HG03103 (cell line): ENCODE measurements around the gene PSMC3IP.

ENCODE experiments used
- ATAC-seq: cut with Tn5 transposase; IDR thresholded peaks from one replicate; pipeline ENCODE4 v1.9.1; 2021; ENCODE audit warnings: low read depth; ENCODE audit not compliant: unreplicated experiment

The PSMC3IP gene

DNA sequence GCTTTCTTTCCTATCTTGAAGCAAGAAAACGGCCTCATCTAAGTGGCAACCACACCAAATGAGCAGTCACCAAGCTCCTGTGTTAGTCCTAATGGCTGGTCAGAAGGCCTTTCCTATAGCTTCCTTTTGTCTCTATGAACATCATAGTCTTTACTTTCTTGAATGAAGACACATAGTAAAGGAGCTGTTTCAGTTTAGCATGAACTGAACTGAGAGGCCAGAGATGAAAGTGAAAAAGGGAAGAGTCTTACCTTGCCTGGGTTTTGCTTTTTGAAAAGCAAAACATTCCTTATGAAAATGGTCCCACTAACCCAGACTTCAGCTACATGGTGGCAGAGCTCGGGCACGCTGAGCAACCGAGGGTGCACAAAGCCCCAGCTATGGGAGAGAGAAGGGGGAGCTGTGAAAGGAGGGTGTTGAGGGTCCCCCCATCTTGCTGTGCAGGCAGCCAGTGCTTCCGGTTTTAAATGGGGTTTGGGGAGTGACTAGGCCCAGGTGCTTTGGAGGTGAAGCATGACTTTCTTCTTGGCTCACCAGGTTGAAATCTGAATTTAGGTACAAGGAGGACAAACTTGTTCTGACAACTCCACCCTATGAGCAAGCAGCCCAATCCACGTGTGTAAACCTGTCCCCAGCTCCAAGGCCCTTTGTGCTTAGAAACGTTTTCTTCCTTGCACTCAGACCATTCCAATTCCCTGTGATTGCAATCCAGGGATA is 9.1 kb upstream of the PSMC3IP start:
- no peak for ATAC-seq

DNA sequence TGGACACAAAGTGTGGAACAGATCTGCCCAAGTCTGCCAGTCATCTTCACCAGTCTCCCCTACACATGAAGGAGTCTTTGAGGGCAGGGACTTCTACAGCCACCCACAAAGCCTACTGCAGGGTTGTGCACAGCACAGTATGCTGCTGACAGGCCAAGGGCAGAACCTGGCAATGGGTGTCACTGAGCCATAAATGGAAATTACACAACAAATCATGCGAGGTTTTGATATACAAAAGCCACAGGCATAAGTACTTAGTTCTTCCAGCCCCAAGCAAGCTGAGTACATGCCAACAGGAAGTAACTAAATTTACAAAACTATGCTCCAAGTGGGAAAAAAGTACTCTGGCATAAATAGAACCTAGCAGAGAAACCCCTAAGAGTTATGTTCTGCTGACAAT is 7.8 kb upstream of the PSMC3IP start:
- no peak for ATAC-seq

- no peak for ATAC-seq
Observed at GRCh38 chr17:42584880-42585279, 7.4 kb upstream of the PSMC3IP start.

- no peak for ATAC-seq
Observed at GRCh38 chr17:42581744-42582270, 4.3 kb upstream of the PSMC3IP start.

DNA sequence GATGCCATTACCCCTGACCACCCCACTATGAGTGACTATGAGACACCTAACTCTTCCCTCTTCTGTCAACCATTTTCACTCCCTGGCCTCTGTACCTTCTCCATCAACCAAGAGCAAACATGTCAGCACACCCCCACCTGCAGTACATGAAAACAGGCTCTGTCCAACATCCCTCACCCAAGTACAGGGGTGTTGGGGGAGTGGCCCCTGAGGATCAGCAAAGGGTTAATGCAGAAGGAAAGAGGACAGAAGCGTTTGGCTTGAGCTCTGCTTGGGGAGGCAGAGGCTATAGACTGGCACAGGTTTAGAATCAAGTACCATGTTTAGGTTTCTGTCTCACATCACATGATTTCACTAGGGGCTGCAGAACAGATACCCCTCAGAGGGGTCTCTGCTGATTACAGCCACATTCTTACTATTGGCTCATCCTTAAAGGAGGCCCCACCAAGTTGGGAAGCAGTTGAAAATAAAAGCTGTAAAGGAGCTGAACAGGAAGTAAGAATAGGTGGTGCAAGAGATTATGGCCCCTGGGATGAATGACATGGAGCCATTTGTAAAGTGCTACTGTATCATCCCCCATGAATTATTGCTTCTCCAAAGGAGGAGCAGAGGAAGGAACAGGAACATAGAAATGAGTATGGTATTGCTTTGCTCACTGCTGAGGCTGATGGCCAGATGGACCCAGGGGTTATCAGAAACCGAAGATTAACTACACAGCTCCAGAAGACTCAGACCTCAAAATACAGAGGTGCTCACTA is 2.4 kb upstream of the PSMC3IP start:
- no peak for ATAC-seq

- no peak for ATAC-seq
Observed at GRCh38 chr17:42578282-42578869, 847 bp upstream of the PSMC3IP start.

- no peak for ATAC-seq
Observed at GRCh38 chr17:42577140-42577531, 393 bp downstream of the PSMC3IP start.

GRCh38 chr17:42574463-42574862 is 3.1 kb downstream of the PSMC3IP start:
- no peak for ATAC-seq

GRCh38 chr17:42573095-42573494 is 4.4 kb downstream of the PSMC3IP start:
- no peak for ATAC-seq

- ATAC-seq: no peak
Observed at GRCh38 chr17:42571435-42572225, 5.9 kb downstream of the PSMC3IP start.

GRCh38 chr17:42568341-42569111 is 9.0 kb downstream of the PSMC3IP start:
- no peak for ATAC-seq

DNA sequence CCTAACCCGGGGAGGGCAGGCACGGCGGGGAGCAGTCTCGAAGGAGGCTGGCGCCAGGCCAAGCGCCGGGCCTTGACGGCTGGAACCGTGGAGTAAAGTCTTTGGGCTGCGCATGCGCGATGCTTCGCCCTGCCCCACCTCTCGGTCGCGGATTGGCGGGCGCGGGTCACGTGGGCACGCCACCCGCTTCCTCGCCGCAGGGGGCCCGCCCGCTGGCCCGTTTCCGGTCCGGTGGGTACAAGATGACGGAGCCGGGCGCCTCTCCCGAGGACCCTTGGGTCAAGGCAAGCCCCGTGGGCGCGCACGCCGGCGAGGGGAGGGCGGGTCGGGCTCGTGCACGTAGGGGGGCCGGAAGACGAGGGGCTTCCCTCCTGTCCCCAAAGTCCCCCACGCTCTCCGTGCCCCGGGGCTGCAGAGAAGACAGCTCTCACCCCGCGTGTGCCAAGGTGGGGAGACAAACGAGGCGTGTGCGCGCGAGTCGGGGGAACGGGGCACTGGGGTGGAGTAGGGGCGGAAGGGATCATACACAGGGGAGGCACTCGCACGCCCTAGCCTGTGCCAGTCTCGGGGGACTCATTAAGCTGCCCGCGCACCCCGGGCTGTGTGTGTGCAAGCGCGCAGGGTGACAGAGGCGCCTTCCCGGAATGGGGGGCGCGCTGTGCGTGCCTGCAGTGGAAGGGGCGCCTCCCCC is 10.5 kb downstream of the PSMC3IP start, which contains the start of gene MLX:
Gene MLX, plus strand, starts transcription at position 218 of the 691 bp plus-strand sequence. Its CDS starts 25 bp downstream, at position 243.
- no peak for ATAC-seq

DNA sequence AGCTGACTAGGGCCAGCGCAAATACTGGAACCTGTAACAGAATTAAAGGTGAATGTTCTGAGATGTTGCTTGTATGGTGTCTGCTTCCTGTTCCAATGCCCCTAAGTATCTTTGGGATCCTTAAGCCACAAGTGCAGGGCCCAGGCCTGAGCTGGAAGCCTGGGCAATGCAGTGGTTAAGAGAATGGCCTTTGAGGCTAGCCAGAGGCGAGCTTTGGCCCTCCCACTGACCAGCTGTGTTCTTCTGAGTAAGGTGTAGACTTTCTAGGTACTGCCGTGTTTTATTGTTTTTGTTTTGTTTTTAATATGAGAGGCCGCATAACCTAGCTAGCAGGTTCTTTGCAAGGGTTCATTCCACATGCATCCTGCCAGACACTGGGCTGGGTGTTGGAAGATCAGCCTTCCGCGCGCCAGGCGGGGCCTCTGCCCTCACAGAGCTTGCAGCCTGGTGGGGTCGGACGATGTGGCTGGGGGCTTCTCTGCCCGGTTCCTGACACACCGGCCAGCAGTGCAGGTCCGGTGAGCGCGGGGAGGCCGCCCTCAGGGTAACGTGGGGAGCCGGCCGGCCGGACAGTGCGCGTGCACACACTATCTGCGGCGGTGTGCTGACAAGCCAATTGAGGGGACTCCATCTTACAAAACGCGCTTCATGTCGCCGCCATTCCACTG is 11.2 kb downstream of the PSMC3IP start:
- no peak for ATAC-seq

DNA sequence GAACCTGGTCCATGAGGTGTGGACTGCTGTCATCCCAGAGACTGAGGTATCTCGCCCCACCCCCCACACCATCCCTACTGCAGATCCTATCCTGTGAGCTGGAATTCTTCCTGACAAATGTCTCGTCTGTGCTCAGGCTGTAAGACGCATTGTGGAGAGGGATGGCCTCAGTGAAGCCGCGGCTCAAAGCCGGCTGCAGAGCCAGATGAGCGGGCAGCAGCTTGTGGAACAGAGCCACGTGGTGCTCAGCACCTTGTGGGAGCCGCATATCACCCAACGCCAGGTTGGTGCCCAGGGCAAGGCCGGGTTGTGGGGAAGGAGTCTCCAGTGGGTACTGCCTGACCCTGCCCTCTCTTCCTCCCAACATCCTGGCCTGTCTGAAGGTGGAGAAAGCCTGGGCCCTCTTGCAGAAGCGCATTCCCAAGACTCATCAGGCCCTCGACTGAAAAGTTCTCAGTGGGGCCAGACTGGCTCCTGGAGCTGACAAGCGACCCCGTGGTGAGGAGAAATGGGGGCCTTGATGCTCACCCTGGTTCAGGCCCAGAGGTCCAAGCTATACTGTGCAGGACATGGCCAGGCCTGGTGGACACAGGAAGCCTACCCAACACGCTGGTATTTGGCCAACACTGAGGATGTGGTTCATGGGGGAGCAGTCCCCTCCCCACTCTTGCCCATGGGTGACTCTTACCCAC is 11.9 kb downstream of the PSMC3IP start:
- no peak for ATAC-seq

- no peak for ATAC-seq
Observed at GRCh38 chr17:42564815-42565522, 12.6 kb downstream of the PSMC3IP start.

GRCh38 chr17:42563950-42564349 is 13.6 kb downstream of the PSMC3IP start:
- ATAC-seq: no peak

DNA sequence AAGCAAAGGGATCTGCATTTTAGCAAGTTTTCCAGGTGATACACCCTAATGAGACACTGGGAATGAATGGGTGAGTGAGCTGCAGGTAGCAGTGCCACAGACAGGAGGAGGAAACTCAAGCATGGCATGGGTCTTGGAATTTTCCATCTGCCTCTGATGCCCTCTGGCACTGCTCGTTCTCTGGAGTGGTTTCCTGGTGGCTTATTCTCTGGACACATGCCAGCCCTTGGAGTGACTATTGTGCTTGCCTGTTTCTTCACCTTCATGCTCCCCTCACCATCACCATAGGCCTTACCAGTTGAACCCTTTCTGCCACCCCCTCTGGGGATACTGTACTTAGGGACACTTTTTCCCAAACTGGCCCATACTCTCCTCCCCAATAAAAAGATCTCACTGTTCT is 14.0 kb downstream of the PSMC3IP start:
- ATAC-seq: no peak

DNA sequence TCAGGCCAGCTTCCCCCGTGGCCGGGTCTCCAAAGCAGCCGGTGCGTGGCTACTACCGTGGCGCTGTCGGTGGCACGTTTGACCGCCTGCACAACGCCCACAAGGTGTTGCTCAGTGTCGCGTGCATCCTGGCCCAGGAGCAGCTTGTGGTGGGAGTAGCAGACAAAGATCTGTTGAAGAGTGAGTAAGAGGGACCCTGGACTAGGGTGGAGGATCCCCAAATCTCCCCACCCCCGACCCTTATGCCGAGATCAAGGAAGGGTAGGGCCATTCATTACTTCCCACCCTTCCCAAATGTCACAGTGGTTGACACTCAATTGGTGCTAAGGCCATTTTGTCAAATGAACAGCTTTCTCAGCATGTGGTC is 14.4 kb downstream of the PSMC3IP start:
- no peak for ATAC-seq
